Endothelial cell (in vitro differentiated cells): ENCODE measurements around the gene NOP53. TPM values are rescaled to one million over a fixed set of nuclear protein-coding genes. Genes with fewer than 3 reads are reported as not detected.

Experiments used
- DNase-seq: peaks from one replicate; pipeline ENCODE4 v3.0.0; 2021; ENCODE audit warnings: low spot score
- H3K27ac Mint-ChIP-seq: one replicate; pipeline ENCODE4 v1.8.0; 2021; ENCODE audit warnings: mixed read lengths, inconsistent platforms; ENCODE audit not compliant: unreplicated experiment
- H3K27me3 Mint-ChIP-seq: one replicate; pipeline ENCODE4 v1.8.0; 2021; ENCODE audit warnings: mild to moderate bottlenecking, moderate library complexity, mixed read lengths, inconsistent platforms; ENCODE audit not compliant: unreplicated experiment
- H3K36me3 Mint-ChIP-seq: one replicate; pipeline ENCODE4 v1.8.0; 2021; ENCODE audit warnings: mild to moderate bottlenecking, low read depth, mixed read lengths, inconsistent platforms; ENCODE audit not compliant: unreplicated experiment
- H3K4me1 Mint-ChIP-seq: one replicate; pipeline ENCODE4 v1.8.0; 2021; ENCODE audit warnings: mild to moderate bottlenecking, mixed read lengths, inconsistent platforms; ENCODE audit not compliant: unreplicated experiment
- H3K4me3 Mint-ChIP-seq: one replicate; pipeline ENCODE4 v1.8.0; 2021; ENCODE audit warnings: mild to moderate bottlenecking, mixed read lengths, inconsistent platforms; ENCODE audit not compliant: unreplicated experiment
- H3K9me3 Mint-ChIP-seq: one replicate; pipeline ENCODE4 v1.8.0; 2021; ENCODE audit warnings: mixed read lengths, inconsistent platforms; ENCODE audit not compliant: unreplicated experiment
- CTCF ChIP-seq: fragments of 200-600 bp; sonication (generic); IDR thresholded peaks from one replicate; pipeline ENCODE4 v1.5.0; 2021; ENCODE audit warnings: antibody characterized with exemption; ENCODE audit not compliant: unreplicated experiment
- total RNA-seq: library from RNA; stranded (reverse); fragmentation: NEBNext Ultra II Directional; extraction: Animal tissue kit (Norgen Biotek cat#: 25700); gene quantifications from one replicate; pipeline ENCODE4 v1.2.1, GENCODE V29; 2021; ENCODE audit not compliant: unreplicated experiment

The NOP53 gene
- total RNA-seq, 1 donor from 2014 or later, result 324 TPM

DNA sequence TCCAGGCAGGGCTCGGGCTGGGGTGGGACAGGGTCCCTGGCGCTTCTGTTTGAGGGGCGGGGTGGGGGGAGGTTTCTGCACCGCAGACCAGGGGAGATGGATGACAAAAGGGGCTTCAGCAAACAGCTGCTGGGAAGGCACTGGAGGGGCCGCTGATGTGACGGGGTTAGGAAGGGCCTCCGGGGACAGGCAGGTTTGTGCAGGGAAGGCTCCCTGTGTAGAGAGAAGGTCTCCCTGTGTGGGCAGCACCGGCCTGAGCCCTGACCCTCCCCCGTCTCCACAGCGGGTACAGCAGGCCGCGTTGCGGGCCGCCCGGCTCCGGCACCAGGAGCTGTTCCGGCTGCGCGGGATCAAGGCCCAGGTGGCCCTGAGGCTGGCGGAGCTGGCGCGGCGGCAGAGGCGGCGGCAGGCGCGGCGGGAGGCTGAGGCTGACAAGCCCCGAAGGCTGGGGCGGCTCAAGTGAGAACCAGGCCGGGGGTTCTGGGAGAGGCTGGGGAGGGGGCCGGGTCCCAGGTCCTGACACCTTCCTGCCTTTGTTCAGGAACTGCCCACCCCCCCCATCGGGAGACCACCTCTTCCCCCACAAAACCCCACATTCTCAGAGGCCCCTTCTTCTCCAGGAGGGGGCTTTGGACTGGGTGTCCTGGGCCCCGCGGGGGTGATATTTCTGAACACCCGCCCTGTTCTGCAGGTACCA, 9.9 kb downstream of the NOP53 start:
- no peak for DNase-seq
- no peaks in the 10 kb centered on the region for H3K4me1 Mint-ChIP-seq
- H3K27me3 Mint-ChIP-seq, result peaks cover 14% of the 10 kb centered on the region
- H3K4me3 Mint-ChIP-seq, result no peak overlapping the region
- no peak for TF ChIP-seq CTCF
- H3K27ac Mint-ChIP-seq, result no peak overlapping the region
- H3K36me3 Mint-ChIP-seq, result peaks cover 42% of the 10 kb centered on the region
- no peaks in the 10 kb centered on the region for H3K9me3 Mint-ChIP-seq

DNA sequence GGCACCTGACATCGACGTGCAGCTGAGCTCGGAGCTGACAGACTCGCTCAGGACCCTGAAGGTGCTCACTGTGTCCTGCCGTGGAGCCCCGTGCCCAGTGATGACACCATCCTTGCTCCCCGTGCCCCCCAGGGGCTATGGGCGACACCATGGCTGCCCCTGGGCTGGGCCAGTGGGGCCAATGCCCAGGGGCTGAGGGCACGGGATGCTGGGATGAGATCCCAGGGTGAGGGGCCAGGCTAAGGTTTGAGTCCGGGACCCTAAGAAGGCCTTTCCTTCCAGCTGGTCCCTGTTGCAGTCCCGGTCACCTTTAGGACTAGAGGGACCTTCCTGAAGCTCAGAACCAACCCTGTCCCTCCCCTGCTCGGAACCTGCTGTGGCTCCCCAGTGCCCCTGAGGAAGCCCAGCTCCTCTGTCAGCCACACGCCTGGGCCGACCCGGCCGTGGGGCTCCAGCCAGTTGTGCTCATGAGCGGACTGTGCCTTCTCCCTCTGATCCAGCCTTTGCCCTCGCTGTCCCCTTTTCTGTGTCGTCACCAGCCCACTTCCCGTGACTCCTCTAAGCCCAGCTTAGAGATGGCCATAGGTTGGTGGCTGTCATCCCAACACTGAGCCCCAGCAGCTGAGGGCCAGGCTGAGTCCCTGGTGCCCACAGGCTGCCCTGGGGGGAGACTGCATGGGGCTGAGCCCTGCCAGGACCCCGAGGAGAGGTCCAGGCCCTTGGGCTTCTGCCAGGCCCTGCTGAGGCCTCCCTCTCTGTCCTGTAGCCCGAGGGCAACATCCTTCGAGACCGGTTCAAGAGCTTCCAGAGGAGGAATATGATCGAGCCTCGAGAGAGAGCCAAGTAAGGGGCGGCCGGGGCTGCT, 10.6 kb downstream of the NOP53 start:
- Mint-ChIP-seq H3K4me3 (no peak overlapping the region), H3K4me1 (no peaks in the 10 kb centered on the region), H3K27me3 (peaks cover 14% of the 10 kb centered on the region), H3K9me3 (no peaks in the 10 kb centered on the region), H3K27ac (no peak overlapping the region), H3K36me3 (peaks cover 38% of the 10 kb centered on the region)
- TF ChIP-seq CTCF, result no peak
- DNase-seq, result no peak

- Mint-ChIP-seq H3K36me3 (peaks cover 38% of the 10 kb centered on the region), H3K4me3 (no peak overlapping the region), H3K27ac (no peak overlapping the region), H3K4me1 (no peaks in the 10 kb centered on the region), H3K9me3 (no peaks in the 10 kb centered on the region), H3K27me3 (peaks cover 14% of the 10 kb centered on the region)
- DNase-seq, result no peak
- TF ChIP-seq CTCF, result no peak
Observed at GRCh38 chr19:47756627-47756929, 11.2 kb downstream of the NOP53 start.

DNA sequence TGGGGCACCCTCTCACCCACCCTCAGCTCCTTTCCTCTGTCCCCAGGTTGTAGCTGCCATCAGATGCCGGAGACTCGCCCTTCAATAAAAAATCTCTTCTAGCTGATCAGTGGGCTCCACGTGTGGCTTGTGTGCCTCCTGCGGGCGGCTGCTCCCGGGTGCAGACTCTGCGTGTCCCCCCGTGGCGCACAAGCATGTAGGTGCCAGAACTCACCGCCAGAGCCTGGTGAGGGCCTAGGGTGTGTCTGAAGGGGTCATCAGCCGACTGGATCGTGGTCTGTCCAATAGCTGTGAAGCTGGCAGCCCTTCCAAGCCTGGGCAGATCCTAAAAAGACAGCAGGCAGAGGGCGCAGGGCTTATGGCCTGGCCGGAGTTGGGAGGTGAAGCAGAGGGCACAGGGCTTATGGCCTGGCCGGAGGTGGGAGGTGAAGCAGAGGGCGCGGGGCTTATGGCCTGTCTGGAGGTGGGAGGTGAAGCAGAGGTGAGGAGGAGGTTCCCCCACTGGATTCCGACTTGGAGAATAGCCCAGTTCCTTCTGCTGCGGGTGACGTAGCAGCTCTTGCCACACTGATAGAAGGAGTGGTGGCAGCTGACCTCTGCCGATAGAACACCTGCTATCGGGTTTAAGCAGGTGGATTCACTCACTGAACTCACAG, 11.7 kb downstream of the NOP53 start:
- peaks cover 38% of the 10 kb centered on the region for H3K36me3 Mint-ChIP-seq

More for the DNA sequence above, 11.7 kb downstream of the NOP53 start:
- Mint-ChIP-seq H3K9me3 (no peaks in the 10 kb centered on the region), H3K27me3 (peaks cover 14% of the 10 kb centered on the region), H3K4me1 (no peaks in the 10 kb centered on the region), H3K4me3 (peak overlapping the region; percentile 42), H3K27ac (no peak overlapping the region)
- DNase-seq, result no peak
- no peak for TF ChIP-seq CTCF
